ENCODE results near the gene USP12. TPM values are rescaled to one million over a fixed set of nuclear protein-coding genes. Genes with fewer than 3 reads are reported as not detected.

Gene USP12
- total RNA-seq, 4 donors from 2014 or later = 23.0 to 30.9 (median 26.9) TPM

GRCh38 chr13:27091451-27091850 is 80.2 kb downstream of the USP12 start:
- 91 to 93% methylated on average over 4 of the region's 4 CpGs for WGBS, 2 donors
- H3K4me3 ChIP-seq (ENCODE audit: low read depth, poor library complexity, severe bottlenecking) = no peak overlapping the region
- intact Hi-C loops (cut with DNase I; ENCODE audit: low total_unique reads) = no loop called here
- TF ChIP-seq POLR2A (IDR thresholded peaks at IDR 0.05) (no peak), CTCF (IDR thresholded peaks at IDR 0.05) (no peak)
- DNase-seq (ENCODE audit: low spot score in 2 of 2) = no peak

- H3K4me3 ChIP-seq (ENCODE audit: low read depth, poor library complexity, severe bottlenecking) = no peak overlapping the region
- TF ChIP-seq CTCF (IDR thresholded peaks at IDR 0.05) (no peak), POLR2A (IDR thresholded peaks at IDR 0.05) (no peak)
- WGBS, 2 donors = 76 to 78% methylated on average over 3 of the region's 3 CpGs
- no peak for DNase-seq (ENCODE audit: low spot score in 2 of 2)
- intact Hi-C loops (cut with DNase I; ENCODE audit: low total_unique reads) = no loop called here
Measured at GRCh38 chr13:27088619-27089018, 83.0 kb downstream of the USP12 start.

GRCh38 chr13:27086599-27087265 is 84.9 kb downstream of the USP12 start:
- no peak overlapping the region for H3K4me3 ChIP-seq (ENCODE audit: low read depth, poor library complexity, severe bottlenecking)
- 90% methylated on average over 6 of the region's 6 CpGs for WGBS, 2 donors
- intact Hi-C loops (cut with DNase I; ENCODE audit: low total_unique reads) = no loop called here
- TF ChIP-seq CTCF (IDR thresholded peaks at IDR 0.05) (no peak), POLR2A (IDR thresholded peaks at IDR 0.05) (no peak)
- DNase-seq (ENCODE audit: low spot score in 2 of 2) = no peak

GRCh38 chr13:27083183-27083582 is 88.4 kb downstream of the USP12 start:
- TF ChIP-seq POLR2A (IDR thresholded peaks at IDR 0.05) = no peak
- no peak for TF ChIP-seq CTCF (IDR thresholded peaks at IDR 0.05)
- no peak for DNase-seq (ENCODE audit: low spot score in 2 of 2)

GRCh38 chr13:27081893-27082679 is 89.5 kb downstream of the USP12 start:
- H3K4me3 ChIP-seq (ENCODE audit: low read depth, poor library complexity, severe bottlenecking) = no peak overlapping the region
- no peak for DNase-seq (ENCODE audit: low spot score in 2 of 2)
- intact Hi-C loops (cut with DNase I; ENCODE audit: low total_unique reads) = no loop called here
- 94 to 95% methylated on average over 4 of the region's 4 CpGs for WGBS, 2 donors
- TF ChIP-seq POLR2A (IDR thresholded peaks at IDR 0.05) = no peak
- no peak for TF ChIP-seq CTCF (IDR thresholded peaks at IDR 0.05)

More at GRCh38 chr13:27083183-27083582, 88.4 kb downstream of the USP12 start:
- H3K4me3 ChIP-seq (ENCODE audit: low read depth, poor library complexity, severe bottlenecking) = no peak overlapping the region
- intact Hi-C loops (cut with DNase I; ENCODE audit: low total_unique reads) = no loop called here
- 94% methylated on average over 4 of the region's 4 CpGs for WGBS, 2 donors
